PC-9 (cell line): Measurements from ENCODE around the gene DUSP22. TPM values are rescaled to one million over a fixed set of nuclear protein-coding genes. Genes with fewer than 3 reads are reported as not detected.

Experiments used
- BruUV-seq: library from RNA; stranded (reverse); fragments of 400-500 nt; replicated peaks from 2 replicates; lab custom pipeline; 2021; lab: Mats Ljungman, UMichigan
- CTCF ChIA-PET: fragments of 300-600 bp; sonication (Branson Sonifier 250); formaldehyde crosslinking; loops from one replicate; lab custom pipeline; 2022; ENCODE audit warnings: antibody characterized with exemption; lab: Charles Lee
- POLR2A ChIA-PET: fragments of 300-600 bp; sonication (Branson Sonifier 250); formaldehyde crosslinking; loops from one replicate; lab custom pipeline; 2022; ENCODE audit warnings: antibody characterized with exemption; ENCODE audit not compliant: unreplicated experiment; lab: Charles Lee
- DNase-seq, 2 experiments: peaks; one replicate each; pipeline versions ENCODE4 v3.0.0 to v3.0.0-alpha.2; 2015 to 2022; ENCODE audit warnings: mixed read lengths in 1 of 2
- H2AFZ ChIP-seq: fragments of 200-600 bp; sonication (generic); 2 replicates; pipeline ENCODE4 v1.8.1; 2017; ENCODE audit warnings: antibody characterized with exemption
- H3F3A ChIP-seq: fragments of 200-600 bp; sonication (generic); 2 replicates; pipeline ENCODE4 v1.8.1; 2017; ENCODE audit warnings: antibody characterized with exemption, mild to moderate bottlenecking, low read depth; ENCODE audit not compliant: insufficient read depth
- H3K27ac ChIP-seq: fragments of 200-600 bp; sonication (generic); 2 replicates; pipeline ENCODE4 v1.6.1; 2016; ENCODE audit warnings: mixed run types
- H3K27me3 ChIP-seq: fragments of 200-600 bp; sonication (generic); 2 replicates; pipeline ENCODE4 v1.6.1; 2016; ENCODE audit warnings: low read depth, mixed run types; ENCODE audit not compliant: insufficient read depth
- H3K36me3 ChIP-seq: fragments of 200-600 bp; sonication (generic); 2 replicates; pipeline ENCODE4 v1.6.1; 2016; ENCODE audit warnings: low read depth, mixed run types
- H3K4me1 ChIP-seq: fragments of 200-600 bp; sonication (generic); replicated peaks from 2 replicates; pipeline ENCODE4 v1.6.1; 2016; ENCODE audit warnings: mixed run types; ENCODE audit not compliant: insufficient read depth
- H3K4me2 ChIP-seq: fragments of 200-600 bp; sonication (generic); 2 replicates; pipeline ENCODE4 v1.6.1; 2017; ENCODE audit warnings: mixed run types
- H3K4me3 ChIP-seq: fragments of 200-600 bp; sonication (generic); 2 replicates; pipeline ENCODE4 v1.6.1; 2016; ENCODE audit warnings: mixed run types
- H3K79me2 ChIP-seq: fragments of 200-600 bp; sonication (generic); 2 replicates; pipeline ENCODE4 v1.6.1; 2017; ENCODE audit warnings: low read depth, mixed run types
- H3K9me2 ChIP-seq: fragments of 200-600 bp; sonication (generic); 2 replicates; pipeline ENCODE4 v1.8.1; 2017; ENCODE audit warnings: mild to moderate bottlenecking; ENCODE audit not compliant: insufficient read depth
- H3K9me3 ChIP-seq: fragments of 200-600 bp; sonication (generic); 2 replicates; pipeline ENCODE4 v1.8.1; 2016; ENCODE audit warnings: low read depth; ENCODE audit not compliant: insufficient read depth
- H4K20me1 ChIP-seq: fragments of 200-600 bp; sonication (generic); 2 replicates; pipeline ENCODE4 v1.8.1; 2017; ENCODE audit not compliant: insufficient read depth
- EZH2 ChIP-seq: fragments of 200-600 bp; sonication (generic); IDR thresholded peaks from 2 replicates; pipeline ENCODE4 v1.8.0; 2017; ENCODE audit warnings: antibody characterized with exemption, low read depth
- intact Hi-C: fragments of 100-400 bp; cut with micrococcal nuclease; formaldehyde crosslinking; loops from one replicate; pipeline ENCODE4 v1.10.0; 2022; ENCODE audit not compliant: unreplicated experiment
- total RNA-seq: library from RNA; stranded (reverse); gene quantifications from 2 replicates; pipeline ENCODE4 v1.2.3, GENCODE V29; 2021
- TF ChIP-seq, protein P1 (sequence below): fragments of 200-600 bp; sonication (generic); conservative IDR thresholded peaks from 2 replicates; pipeline ENCODE4 v1.6.1; 2017; ENCODE audit warnings: mixed run types, antibody characterized with exemption, mild to moderate bottlenecking, moderate library complexity

The DUSP22 gene
- total RNA-seq, 1 experiment from 2014 or later, result 25.5 TPM

DNA sequence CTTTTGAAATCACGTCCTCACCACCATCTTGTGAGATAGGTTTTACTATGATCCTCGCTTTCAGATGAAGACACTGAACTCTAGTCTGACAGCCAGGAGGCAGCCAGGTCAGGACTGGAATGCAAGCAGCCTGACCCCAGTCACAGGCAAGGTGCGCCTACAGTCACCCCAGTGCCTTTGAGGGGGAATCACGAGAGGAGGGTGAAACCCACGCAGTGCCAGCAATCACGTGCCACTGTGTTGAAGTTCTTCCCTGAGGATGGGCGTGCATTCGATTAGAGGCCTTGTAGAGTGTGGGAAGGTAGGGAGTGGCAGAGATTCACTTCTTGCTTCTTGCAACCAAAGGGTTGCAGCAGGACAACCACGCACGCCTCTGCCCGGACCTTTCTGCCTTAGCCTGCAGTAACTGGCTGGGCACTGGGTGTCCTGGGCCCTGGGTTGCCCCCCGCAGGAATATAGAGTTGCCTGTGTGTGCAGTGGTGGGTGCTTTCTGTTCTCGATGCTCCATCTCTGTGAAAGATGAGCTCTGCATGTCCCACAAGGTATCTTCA lies 65.6 kb downstream of the DUSP22 start:
- intact Hi-C loops, result no loop called here
- CTCF ChIA-PET, result no interaction called here
- no peaks in the 10 kb centered on the region for H3K79me2 ChIP-seq

DNA sequence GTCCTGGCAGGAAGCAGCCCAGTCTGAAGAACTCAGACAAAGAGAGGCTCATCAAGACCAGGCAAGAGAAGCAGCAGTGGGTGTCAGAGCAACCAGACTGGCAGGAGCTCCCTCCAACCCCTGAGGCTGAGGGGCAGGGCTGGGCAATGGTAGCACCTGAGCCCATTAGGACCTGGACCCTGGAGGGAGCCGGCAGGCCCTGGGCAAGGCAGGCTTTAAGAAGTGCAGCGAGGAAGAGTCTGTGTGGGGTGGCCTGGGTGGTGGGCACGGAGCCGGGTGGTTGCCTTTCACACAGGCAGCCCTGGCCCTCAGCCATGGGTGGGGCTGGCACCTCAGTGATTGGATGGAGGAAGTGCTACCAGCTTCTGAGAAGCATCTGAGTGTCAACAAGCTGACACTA lies 66.1 kb downstream of the DUSP22 start:
- no TSS peak for BruUV-seq
- H3K27ac ChIP-seq, result no peak overlapping the region
- no peaks in the 10 kb centered on the region for H4K20me1 ChIP-seq
- H3K4me2 ChIP-seq, result no peak overlapping the region
- ChIA-PET CTCF (no interaction called here), POLR2A (no interaction called here)
- H3K4me1 ChIP-seq, result no peaks in the 10 kb centered on the region
- H3K4me3 ChIP-seq, result no peak overlapping the region
- H3K79me2 ChIP-seq, result no peaks in the 10 kb centered on the region
- peaks cover 98% of the 10 kb centered on the region for H3K27me3 ChIP-seq
- TF ChIP-seq EZH2, result no peak
- TF ChIP-seq, protein P1, sequence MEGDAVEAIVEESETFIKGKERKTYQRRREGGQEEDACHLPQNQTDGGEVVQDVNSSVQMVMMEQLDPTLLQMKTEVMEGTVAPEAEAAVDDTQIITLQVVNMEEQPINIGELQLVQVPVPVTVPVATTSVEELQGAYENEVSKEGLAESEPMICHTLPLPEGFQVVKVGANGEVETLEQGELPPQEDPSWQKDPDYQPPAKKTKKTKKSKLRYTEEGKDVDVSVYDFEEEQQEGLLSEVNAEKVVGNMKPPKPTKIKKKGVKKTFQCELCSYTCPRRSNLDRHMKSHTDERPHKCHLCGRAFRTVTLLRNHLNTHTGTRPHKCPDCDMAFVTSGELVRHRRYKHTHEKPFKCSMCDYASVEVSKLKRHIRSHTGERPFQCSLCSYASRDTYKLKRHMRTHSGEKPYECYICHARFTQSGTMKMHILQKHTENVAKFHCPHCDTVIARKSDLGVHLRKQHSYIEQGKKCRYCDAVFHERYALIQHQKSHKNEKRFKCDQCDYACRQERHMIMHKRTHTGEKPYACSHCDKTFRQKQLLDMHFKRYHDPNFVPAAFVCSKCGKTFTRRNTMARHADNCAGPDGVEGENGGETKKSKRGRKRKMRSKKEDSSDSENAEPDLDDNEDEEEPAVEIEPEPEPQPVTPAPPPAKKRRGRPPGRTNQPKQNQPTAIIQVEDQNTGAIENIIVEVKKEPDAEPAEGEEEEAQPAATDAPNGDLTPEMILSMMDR, result no peak
- intact Hi-C loops, result no loop called here
- H3F3A ChIP-seq, result no peaks in the 10 kb centered on the region
- H3K9me2 ChIP-seq, result no peaks in the 10 kb centered on the region
- DNase-seq, result no peak
- H3K9me3 ChIP-seq, result no peaks in the 10 kb centered on the region
- no peaks in the 10 kb centered on the region for H3K36me3 ChIP-seq
- H2AFZ ChIP-seq, result no peak overlapping the region

More for the DNA sequence above, 65.6 kb downstream of the DUSP22 start:
- Histone ChIP-seq H4K20me1 (no peaks in the 10 kb centered on the region), H3K27ac (no peak overlapping the region), H3K36me3 (no peaks in the 10 kb centered on the region), H3K27me3 (peaks cover 98% of the 10 kb centered on the region), H3K4me2 (no peak overlapping the region), H2AFZ (no peak overlapping the region), H3K4me3 (no peak overlapping the region), H3K4me1 (no peaks in the 10 kb centered on the region), H3F3A (no peaks in the 10 kb centered on the region), H3K9me3 (no peaks in the 10 kb centered on the region), H3K9me2 (no peaks in the 10 kb centered on the region)
- POLR2A ChIA-PET, result no interaction called here
- BruUV-seq, result no TSS peak
- DNase-seq, result no peak
- TF ChIP-seq, protein P1, result no peak
- no peak for TF ChIP-seq EZH2

DNA sequence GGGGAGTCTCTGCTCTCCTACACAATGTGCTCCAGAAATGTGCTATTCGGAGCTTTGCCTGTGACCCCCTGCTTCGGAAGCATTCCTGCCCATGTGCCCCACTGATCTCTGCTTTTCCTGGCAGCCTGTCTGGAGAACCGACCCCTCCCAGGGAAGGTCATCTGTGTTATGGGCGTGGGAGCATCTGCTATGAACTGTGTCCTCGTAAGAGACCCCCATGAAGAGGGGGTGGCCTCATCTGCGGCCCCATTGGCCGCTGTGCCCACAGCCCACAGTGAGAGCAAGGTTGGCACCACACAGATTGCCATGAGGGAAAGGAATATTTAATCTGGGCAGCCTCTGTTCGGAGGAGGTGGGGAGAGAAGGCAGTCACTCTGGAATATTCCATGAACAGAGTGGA lies 66.6 kb downstream of the DUSP22 start:
- Histone ChIP-seq H3K9me2 (no peaks in the 10 kb centered on the region), H3K27me3 (peaks cover 98% of the 10 kb centered on the region), H3K4me3 (no peak overlapping the region), H3K9me3 (no peaks in the 10 kb centered on the region), H3K4me2 (no peak overlapping the region), H3K4me1 (no peaks in the 10 kb centered on the region), H4K20me1 (no peaks in the 10 kb centered on the region), H3F3A (no peaks in the 10 kb centered on the region), H3K36me3 (no peaks in the 10 kb centered on the region), H3K27ac (no peak overlapping the region), H3K79me2 (no peaks in the 10 kb centered on the region), H2AFZ (no peak overlapping the region)
- no peak for DNase-seq
- no peak for TF ChIP-seq EZH2
- TF ChIP-seq, protein P1, result no peak
- intact Hi-C loops, result no loop called here
- ChIA-PET POLR2A (no interaction called here), CTCF (no interaction called here)
- no TSS peak for BruUV-seq
